Left renal pelvis (tissue), 4 donors: ENCODE measurements around the gene DNAAF5. TPM values are rescaled to one million over a fixed set of nuclear protein-coding genes. Genes with fewer than 3 reads are reported as not detected.

Experiments
- DNase-seq, 4 donors: peaks; one replicate each; pipeline ENCODE4 v3.0.0-alpha.2; 2013; ENCODE audit warnings: low read depth in 4 of 4, low spot score in 3 of 4
- polyA plus RNA-seq, 4 donors: library from polyadenylated mRNA; unstranded; fragments of 120-200 nt; gene quantifications; one replicate each; pipeline ENCODE4 v1.2.1, GENCODE V29; 2013; ENCODE audit not compliant: insufficient read length in 4 of 4

DNAAF5 gene
- polyA plus RNA-seq, 4 donors = 23.6 to 39.5 (median 30.9) TPM

- DNase-seq = no peak
Observed at GRCh38 chr7:763762-764161, 37.3 kb downstream of the DNAAF5 start.

- DNase-seq = no peak
Observed at GRCh38 chr7:765383-765782, 38.9 kb downstream of the DNAAF5 start.

DNA sequence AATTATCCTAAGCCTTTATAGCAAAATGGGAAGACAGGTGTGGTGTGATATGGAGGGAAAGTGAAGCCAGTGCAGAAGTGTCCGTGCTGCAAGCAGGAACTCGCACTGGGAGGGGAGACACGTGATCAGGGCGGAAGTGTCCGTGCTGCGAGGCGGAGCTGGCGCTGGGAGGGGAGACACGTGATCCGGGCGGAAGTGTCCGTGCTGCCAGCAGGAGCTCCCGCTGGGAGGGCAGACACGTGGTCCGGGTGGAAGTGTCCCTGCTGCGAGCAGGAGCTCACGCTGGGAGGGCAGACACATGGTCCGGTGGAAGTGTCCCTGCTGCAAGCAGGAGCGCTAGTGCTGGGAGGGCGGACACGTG lies 41.1 kb downstream of the DNAAF5 start:
- no peak for DNase-seq

GRCh38 chr7:767941-768731 lies 41.6 kb downstream of the DNAAF5 start:
- peak in 2 of 4 donors; percentile 44 to 80 for DNase-seq

DNA sequence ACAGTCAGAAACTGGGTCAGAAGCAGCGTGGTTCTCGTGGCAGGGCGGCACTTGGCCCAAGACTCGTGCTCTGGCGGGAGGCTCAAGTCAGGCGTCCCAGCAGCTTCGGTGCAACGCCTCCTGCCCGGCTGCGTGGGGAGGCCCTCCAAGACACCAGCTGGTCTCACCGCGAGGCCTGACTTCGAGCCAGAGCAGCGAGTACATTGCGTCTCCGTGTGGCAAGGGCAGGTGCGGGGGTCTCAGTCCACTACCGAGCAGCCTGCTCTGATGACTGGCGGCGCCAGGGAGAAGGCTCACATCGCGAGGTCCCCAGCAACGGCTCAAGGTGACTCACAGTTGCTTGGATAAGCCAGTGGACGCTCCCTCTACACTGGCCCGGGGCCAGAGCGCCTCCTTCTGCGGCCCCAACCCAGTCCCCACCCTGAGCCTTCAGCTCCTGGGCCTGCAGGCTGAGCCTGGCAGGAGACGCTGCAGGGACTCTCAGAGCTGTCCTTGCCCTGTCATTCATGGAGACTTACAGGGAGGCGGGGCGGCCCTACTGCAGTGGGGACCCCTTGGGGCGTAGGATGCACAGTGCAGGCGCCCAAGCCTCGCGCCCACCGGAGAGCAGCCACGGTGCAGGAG lies 42.5 kb downstream of the DNAAF5 start:
- no peak for DNase-seq

DNA sequence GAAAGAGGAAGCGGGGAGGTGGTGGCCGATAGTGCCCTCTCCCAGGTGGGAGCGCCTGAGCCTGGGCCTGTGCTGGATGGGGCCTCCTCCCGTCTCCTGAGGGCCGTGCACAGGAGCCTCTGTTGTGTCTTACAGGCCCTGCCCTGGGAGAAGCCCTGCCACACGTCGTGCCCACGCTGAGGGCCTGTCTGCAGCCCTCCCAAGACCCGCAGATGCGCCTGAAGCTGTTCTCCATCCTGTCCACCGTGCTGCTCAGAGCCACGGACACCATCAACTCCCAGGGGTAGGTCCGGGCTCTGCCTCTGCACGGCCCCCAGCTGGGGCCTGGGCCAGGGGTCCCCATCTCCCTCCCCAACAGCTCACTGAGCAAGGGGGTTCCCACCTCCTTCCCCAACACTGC lies 43.8 kb downstream of the DNAAF5 start:
- DNase-seq = no peak

- DNase-seq = peak in 3 of 4 donors; percentile 50 to 76 (median 74)
Observed at GRCh38 chr7:770741-771166, 44.3 kb downstream of the DNAAF5 start.

- peak in 2 of 4 donors; percentile 54 to 70 for DNase-seq
Observed at GRCh38 chr7:771234-772004, 44.9 kb downstream of the DNAAF5 start.

DNA sequence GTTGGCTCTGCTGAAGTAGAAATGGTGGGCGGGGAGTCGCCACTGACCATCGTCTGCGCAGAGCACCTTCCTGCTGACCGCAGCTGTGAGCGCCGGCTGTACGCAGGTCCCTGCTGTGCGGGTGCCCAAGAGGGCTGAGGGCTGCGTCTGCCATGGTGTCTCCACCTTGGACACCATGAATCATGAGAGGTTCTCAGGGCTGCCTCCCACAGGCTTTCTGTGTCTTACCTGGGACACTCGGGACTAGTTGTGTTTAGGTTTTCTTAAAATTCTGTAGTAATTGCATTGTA lies 45.5 kb downstream of the DNAAF5 start:
- no peak for DNase-seq

- no peak for DNase-seq
Observed at GRCh38 chr7:772392-772791, 45.9 kb downstream of the DNAAF5 start.

GRCh38 chr7:772861-773621 lies 46.5 kb downstream of the DNAAF5 start:
- no peak for DNase-seq

DNA sequence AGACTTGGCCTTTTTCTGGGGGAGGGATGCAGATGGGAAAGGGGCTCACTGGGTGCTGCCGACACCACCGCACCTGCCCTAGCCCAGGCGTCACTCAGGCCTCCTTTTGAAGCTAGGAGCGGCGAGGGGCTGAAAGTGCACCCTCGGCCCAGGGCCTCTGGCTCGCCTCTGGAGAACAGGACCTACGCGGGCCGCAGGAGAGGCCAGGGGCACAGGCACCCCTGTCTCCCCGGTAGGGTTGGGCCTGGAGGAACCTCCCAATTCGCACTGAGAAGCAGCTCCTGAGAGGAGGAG lies 47.1 kb downstream of the DNAAF5 start:
- no peak for DNase-seq

DNA sequence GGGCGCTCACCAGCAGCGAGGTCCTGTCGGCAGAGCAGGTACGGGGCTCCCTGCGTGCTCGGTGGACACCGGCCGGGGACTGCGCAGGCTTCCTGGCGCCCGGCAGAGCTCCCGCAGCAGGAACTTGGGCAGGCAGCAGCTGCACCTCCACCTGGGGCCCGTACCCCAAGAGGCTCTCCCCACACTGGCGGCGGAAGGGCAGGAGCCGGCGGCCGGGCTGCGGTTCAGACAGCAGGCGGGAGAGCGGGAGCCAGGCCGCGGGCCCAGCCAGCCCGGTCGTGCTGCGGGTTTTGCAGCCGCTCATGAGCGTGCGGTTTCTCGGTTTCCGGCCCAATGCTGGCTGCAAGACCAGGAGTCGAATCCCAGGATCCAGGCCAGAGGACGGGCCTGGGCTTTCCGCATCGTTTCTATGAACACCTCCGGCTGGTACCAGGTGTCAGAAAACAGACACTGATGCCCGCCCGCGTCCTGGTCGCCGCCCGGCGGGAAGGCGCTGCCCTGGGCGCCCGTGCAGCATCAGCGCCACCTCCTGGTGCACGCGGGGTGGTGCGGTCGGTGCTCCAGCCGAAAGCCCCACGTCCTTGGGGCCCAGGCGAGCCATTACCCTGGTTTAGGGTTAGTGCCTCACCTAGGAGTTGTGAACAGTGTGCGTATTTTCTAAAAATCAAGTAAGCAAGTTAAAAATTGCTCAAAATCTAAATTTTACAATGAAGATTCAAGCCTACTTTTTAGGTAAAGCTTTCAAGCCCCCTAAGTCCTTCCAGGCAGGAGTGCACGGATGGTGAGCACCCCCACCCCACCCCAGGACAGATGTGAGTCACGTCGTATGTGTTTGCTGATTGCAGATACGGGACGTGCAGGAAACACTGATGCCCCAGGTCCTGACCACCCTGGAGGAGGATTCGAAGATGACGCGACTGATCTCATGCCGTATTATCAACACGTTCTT lies 47.9 kb downstream of the DNAAF5 start:
- no peak for DNase-seq

- no peak for DNase-seq
Observed at GRCh38 chr7:776381-776780, 49.9 kb downstream of the DNAAF5 start.

GRCh38 chr7:776992-777727 lies 50.7 kb downstream of the DNAAF5 start:
- no peak for DNase-seq

DNA sequence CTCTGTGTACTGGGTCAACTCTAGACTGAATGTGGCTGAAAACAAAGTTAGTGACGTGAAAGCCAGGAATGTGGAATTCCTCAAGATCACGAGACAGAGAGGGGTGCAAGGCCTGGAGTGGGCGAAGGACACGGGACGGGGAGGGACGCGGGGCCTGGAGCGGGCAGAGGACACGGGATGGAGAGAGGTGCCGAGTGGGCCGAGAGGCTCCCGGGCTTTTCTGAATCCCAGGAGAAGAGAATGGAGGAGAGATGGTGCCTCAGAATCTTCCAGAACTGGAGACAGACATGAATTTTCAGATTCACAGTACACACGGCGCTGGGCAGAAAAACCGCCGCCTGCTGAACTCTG lies 51.2 kb downstream of the DNAAF5 start:
- no peak for DNase-seq

GRCh38 chr7:778271-778967 lies 51.9 kb downstream of the DNAAF5 start:
- no peak for DNase-seq

GRCh38 chr7:778968-779451 lies 52.5 kb downstream of the DNAAF5 start:
- no peak for DNase-seq

DNA sequence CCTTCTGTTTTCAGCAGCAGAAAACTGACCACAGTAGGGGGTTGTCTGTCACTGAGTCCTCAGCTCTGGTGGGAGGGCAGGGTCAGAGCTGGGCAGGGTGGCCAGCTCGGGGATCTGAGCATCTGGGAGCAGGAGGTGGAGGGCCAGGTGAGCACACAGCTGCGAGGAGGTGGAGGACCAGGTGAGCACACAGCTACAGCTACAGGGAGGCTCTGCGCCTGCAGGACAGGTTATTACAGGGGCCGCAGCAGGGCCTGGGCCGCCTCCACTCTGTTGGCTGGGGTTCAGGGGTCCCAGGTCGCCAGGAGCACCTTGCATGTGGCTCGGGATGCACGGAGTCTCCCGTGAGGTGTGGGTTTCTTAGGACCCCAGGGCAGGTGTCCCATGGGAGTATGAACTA lies 53.0 kb downstream of the DNAAF5 start:
- no peak for DNase-seq
